ENCODE results near the gene PRKAR1A. TPM values are rescaled to one million over a fixed set of nuclear protein-coding genes. Genes with fewer than 3 reads are reported as not detected.

The PRKAR1A gene
- total RNA-seq, 1 donor from 2014 or later: 226 TPM

DNA sequence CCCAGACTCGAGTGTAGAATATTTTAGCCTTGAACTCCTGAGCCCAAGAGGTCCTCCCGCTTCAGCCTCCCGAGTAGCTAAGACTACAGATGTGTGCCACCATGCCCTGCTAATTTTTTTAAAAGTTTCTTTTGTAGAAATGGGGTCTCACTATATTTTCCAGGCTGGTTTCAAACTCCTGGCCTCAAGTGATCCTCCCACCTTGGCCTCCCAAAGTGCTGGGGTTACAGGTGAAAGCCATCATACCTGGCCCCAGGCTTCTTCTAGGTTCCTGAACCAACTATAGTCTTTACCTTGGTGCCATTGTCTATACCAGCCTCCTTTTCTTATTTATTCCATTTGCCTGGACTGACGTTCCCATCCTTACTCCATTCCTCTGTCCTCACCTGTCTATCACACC, 17.1 kb upstream of the PRKAR1A start:
- no peak for TF ChIP-seq CTCF (IDR thresholded peaks at IDR 0.05; ENCODE audit: insufficient read depth, low read length, severe bottlenecking)

DNA sequence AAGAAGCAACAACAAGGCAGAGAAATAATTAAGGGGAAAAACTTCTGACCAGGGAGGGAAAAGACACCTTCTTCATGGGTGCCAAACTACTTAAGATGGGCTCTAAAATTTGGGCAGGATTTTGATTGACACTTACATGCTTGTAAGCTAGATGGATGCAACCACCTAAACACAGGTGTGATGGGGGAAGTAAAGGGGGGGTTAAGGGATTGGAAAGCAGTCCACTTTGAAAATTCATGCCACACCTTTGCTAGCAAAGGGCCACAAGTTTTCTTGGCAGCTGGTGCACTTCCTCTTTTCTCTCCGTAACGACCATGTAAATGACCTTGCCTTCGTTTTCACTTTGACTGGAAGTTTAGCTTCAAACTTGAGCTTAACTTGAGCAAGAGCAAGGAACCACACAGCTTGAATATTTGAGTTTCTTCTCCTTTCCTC, 14.3 kb upstream of the PRKAR1A start:
- no peak overlapping the region for H3K4me3 ChIP-seq (ENCODE audit: low read depth, low read length)
- H3K27me3 ChIP-seq (ENCODE audit: control insufficient read depth, insufficient read depth, low read length): no peaks in the 10 kb centered on the region
- TF ChIP-seq CTCF (IDR thresholded peaks at IDR 0.05; ENCODE audit: insufficient read depth, low read length, severe bottlenecking): no peak
- FAIRE-seq (no peak), DNase-seq (ENCODE audit: low read depth) (no peak)
- no peaks in the 10 kb centered on the region for H3K36me3 ChIP-seq (ENCODE audit: control insufficient read depth, insufficient read depth, low read length)

More for the DNA sequence above, 17.1 kb upstream of the PRKAR1A start:
- Histone ChIP-seq H3K4me3 (ENCODE audit: low read depth, low read length) (no peak overlapping the region), H3K36me3 (ENCODE audit: control insufficient read depth, insufficient read depth, low read length) (no peaks in the 10 kb centered on the region), H3K27me3 (ENCODE audit: control insufficient read depth, insufficient read depth, low read length) (no peaks in the 10 kb centered on the region)
- no peak for FAIRE-seq
- no peak for DNase-seq (ENCODE audit: low read depth)

GRCh38 chr17:68498479-68499326, 13.5 kb upstream of the PRKAR1A start:
- Histone ChIP-seq H3K4me3 (ENCODE audit: low read depth, low read length) (no peak overlapping the region), H3K27me3 (ENCODE audit: control insufficient read depth, insufficient read depth, low read length) (no peaks in the 10 kb centered on the region), H3K36me3 (ENCODE audit: control insufficient read depth, insufficient read depth, low read length) (no peaks in the 10 kb centered on the region)
- FAIRE-seq: no peak
- DNase-seq (ENCODE audit: low read depth): no peak
- no peak for TF ChIP-seq CTCF (IDR thresholded peaks at IDR 0.05; ENCODE audit: insufficient read depth, low read length, severe bottlenecking)

GRCh38 chr17:68499587-68499986, 12.6 kb upstream of the PRKAR1A start:
- TF ChIP-seq CTCF (IDR thresholded peaks at IDR 0.05; ENCODE audit: insufficient read depth, low read length, severe bottlenecking): no peak
- Histone ChIP-seq H3K27me3 (ENCODE audit: control insufficient read depth, insufficient read depth, low read length) (no peaks in the 10 kb centered on the region), H3K36me3 (ENCODE audit: control insufficient read depth, insufficient read depth, low read length) (no peaks in the 10 kb centered on the region), H3K4me3 (ENCODE audit: low read depth, low read length) (no peak overlapping the region)
- DNase-seq (ENCODE audit: low read depth) (no peak), FAIRE-seq (no peak)

DNA sequence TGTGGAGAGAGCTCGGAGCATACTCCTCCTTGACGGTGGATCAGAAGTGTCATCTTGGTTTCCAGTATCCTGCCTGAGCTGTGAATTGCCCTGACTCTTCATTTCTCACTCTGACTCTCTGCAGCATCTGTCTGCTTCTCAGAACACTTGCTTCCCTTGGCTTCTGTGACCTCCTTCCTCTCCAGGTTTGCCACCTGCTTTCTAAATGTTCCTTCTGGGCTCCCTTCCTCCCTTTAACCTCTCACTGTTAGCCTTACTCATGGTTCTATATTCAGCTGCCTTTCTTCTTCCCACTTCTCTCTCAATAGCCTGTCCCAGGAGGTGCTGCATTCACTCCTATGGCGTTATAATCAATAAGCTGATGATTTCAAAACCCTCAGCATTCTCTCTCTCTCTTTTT, 11.2 kb upstream of the PRKAR1A start:
- no peaks in the 10 kb centered on the region for H3K27me3 ChIP-seq (ENCODE audit: control insufficient read depth, insufficient read depth, low read length)
- no peak for FAIRE-seq

More for the DNA sequence above, 11.2 kb upstream of the PRKAR1A start:
- no peak for TF ChIP-seq CTCF (IDR thresholded peaks at IDR 0.05; ENCODE audit: insufficient read depth, low read length, severe bottlenecking)
- no peaks in the 10 kb centered on the region for H3K36me3 ChIP-seq (ENCODE audit: control insufficient read depth, insufficient read depth, low read length)
- DNase-seq (ENCODE audit: low read depth): no peak
- no peak overlapping the region for H3K4me3 ChIP-seq (ENCODE audit: low read depth, low read length)
